Urinary bladder (tissue), 4 donors: ENCODE measurements around the gene CAPG. TPM values are rescaled to one million over a fixed set of nuclear protein-coding genes. Genes with fewer than 3 reads are reported as not detected.
"Not testable (repeated sequence)": the region's sequence is repeated elsewhere in the genome, so short reads cannot be mapped to it uniquely, and the experiment has no call there.

Experiments used
- DNase-seq: peaks from one replicate; pipeline ENCODE4 v3.0.0-alpha.2; 2015; ENCODE audit errors: extremely low spot score
- H3K27ac ChIP-seq: one replicate; pipeline ENCODE4 v1.5.1; 2013; ENCODE audit warnings: low read depth, mild to moderate bottlenecking, moderate library complexity
- H3K36me3 ChIP-seq: one replicate; pipeline ENCODE4 v1.6.1; 2013; ENCODE audit warnings: mild to moderate bottlenecking, moderate library complexity; ENCODE audit not compliant: insufficient read depth
- H3K4me1 ChIP-seq: one replicate; pipeline ENCODE4 v1.6.1; 2013; ENCODE audit warnings: mild to moderate bottlenecking, moderate library complexity; ENCODE audit not compliant: insufficient read depth
- H3K4me3 ChIP-seq: one replicate; pipeline ENCODE4 v1.5.1; 2013; ENCODE audit warnings: low read depth, low read length
- WGBS: extraction: QIAGEN DNeasy Blood & Tissue Kit; methylation state at CpG from one replicate; pipeline ENCODE4 v1.1.7; 2013; 5-methylcytosine and 5-hydroxymethylcytosine counted together
- polyA plus RNA-seq: library from polyadenylated mRNA; stranded (reverse); fragments of 200-250 nt; gene quantifications from one replicate; pipeline ENCODE4 v1.2.3, GENCODE V29; 2013
- total RNA-seq: library from RNA; depleted of rRNA; stranded (reverse); fragments of >200 nt; gene quantifications from one replicate; pipeline ENCODE4 v1.2.3, GENCODE V29; 2014
- donor health status: healthy with polysubstance abuse.
- donor health status: healthy.

Gene CAPG
- total and polyA plus RNA-seq, 2 donors: 76.0 to 89.3 TPM

- Histone ChIP-seq H3K4me3 (no peak overlapping the region), H3K4me1 (peaks cover 3% of the 10 kb centered on the region), H3K27ac (peak overlapping the region; percentile 85), H3K36me3 (no peaks in the 10 kb centered on the region)
- no peak for DNase-seq
- 71% methylated on average over 13 of the region's 13 CpGs for WGBS
Observed at GRCh38 chr2:85421260-85422071, 11.3 kb upstream of the CAPG start.

- Histone ChIP-seq H3K36me3 (no peaks in the 10 kb centered on the region), H3K4me3 (no peak overlapping the region), H3K4me1 (peaks cover 3% of the 10 kb centered on the region), H3K27ac (peak overlapping the region; percentile 85)
- DNase-seq: no peak
- 18% methylated on average over 22 of the region's 22 CpGs for WGBS
Observed at GRCh38 chr2:85420536-85421259, 10.5 kb upstream of the CAPG start.

GRCh38 chr2:85419009-85419675 lies 9.0 kb upstream of the CAPG start:
- Histone ChIP-seq H3K36me3 (no peaks in the 10 kb centered on the region), H3K4me1 (peaks cover 3% of the 10 kb centered on the region), H3K4me3 (peak overlapping the region; percentile 55), H3K27ac (peak overlapping the region; percentile 81)
- DNase-seq: no peak
- 56% methylated on average over 17 of the region's 17 CpGs for WGBS

GRCh38 chr2:85418132-85419008 lies 8.2 kb upstream of the CAPG start, which contains the start of gene SH2D6:
SH2D6 (plus strand) TSS chr2:85418714; CDS start chr2:85429466, 10,752 bp downstream.
- H3K4me1 ChIP-seq: peaks cover 3% of the 10 kb centered on the region
- no peaks in the 10 kb centered on the region for H3K36me3 ChIP-seq
- no peak for DNase-seq
- 17% methylated on average over 57 of the region's 57 CpGs for WGBS
- peak within 1 kb of the TSS; percentile 81 for H3K27ac ChIP-seq
- H3K4me3 ChIP-seq: peak within 1 kb of the TSS; percentile 55

GRCh38 chr2:85415980-85416650 lies 5.9 kb upstream of the CAPG start:
- H3K4me1 ChIP-seq: peaks cover 3% of the 10 kb centered on the region
- DNase-seq: no peak
- no peak overlapping the region for H3K27ac ChIP-seq
- WGBS: 88% methylated on average over 12 of the region's 12 CpGs
- no peaks in the 10 kb centered on the region for H3K36me3 ChIP-seq
- H3K4me3 ChIP-seq: no peak overlapping the region

GRCh38 chr2:85414761-85415553 lies 4.8 kb upstream of the CAPG start:
- Histone ChIP-seq H3K36me3 (no peaks in the 10 kb centered on the region), H3K27ac (no peak overlapping the region), H3K4me1 (peaks cover 3% of the 10 kb centered on the region), H3K4me3 (no peak overlapping the region)
- 87% methylated on average over 7 of the region's 7 CpGs for WGBS
- no peak for DNase-seq

GRCh38 chr2:85414421-85414759 lies 4.2 kb upstream of the CAPG start:
- not testable (repeated sequence) for H3K4me3 ChIP-seq, H3K27ac ChIP-seq, H3K36me3 ChIP-seq, DNase-seq, H3K4me1 ChIP-seq
- 77% methylated on average over 5 of the region's 5 CpGs for WGBS

GRCh38 chr2:85413592-85414420 lies 3.6 kb upstream of the CAPG start:
- H3K36me3 ChIP-seq: no peaks in the 10 kb centered on the region
- H3K4me3 ChIP-seq: peak overlapping the region; percentile 51
- peaks cover 3% of the 10 kb centered on the region for H3K4me1 ChIP-seq
- H3K27ac ChIP-seq: peak overlapping the region; percentile 75
- WGBS: 5% methylated on average over 44 of the region's 44 CpGs
- no peak for DNase-seq

GRCh38 chr2:85411405-85411748 lies 1.2 kb upstream of the CAPG start:
- no peak for DNase-seq
- 92% methylated on average over 5 of the region's 5 CpGs for WGBS
- Histone ChIP-seq H3K27ac (no peak overlapping the region), H3K36me3 (no peaks in the 10 kb centered on the region), H3K4me3 (no peak overlapping the region), H3K4me1 (no peaks in the 10 kb centered on the region)

- Histone ChIP-seq H3K4me1 (no peaks in the 10 kb centered on the region), H3K27ac (peak overlapping the region; percentile 69), H3K36me3 (no peaks in the 10 kb centered on the region), H3K4me3 (no peak overlapping the region)
- no peak for DNase-seq
- WGBS: 75% methylated on average over 13 of the region's 13 CpGs
Observed at GRCh38 chr2:85410584-85411404, 628 bp upstream of the CAPG start.
